Hematopoietic multipotent progenitor cell treated with erythropoietin and hydrocortisone succinate and interleukin-3 and kit ligand, for 15 days (in vitro differentiated cells): ENCODE measurements around the gene HOXA11.

Experiments
- DNase-seq: peaks from one replicate; pipeline ENCODE4 v3.0.0-alpha.2; 2015; ENCODE audit warnings: low spot score

Gene HOXA11

DNA sequence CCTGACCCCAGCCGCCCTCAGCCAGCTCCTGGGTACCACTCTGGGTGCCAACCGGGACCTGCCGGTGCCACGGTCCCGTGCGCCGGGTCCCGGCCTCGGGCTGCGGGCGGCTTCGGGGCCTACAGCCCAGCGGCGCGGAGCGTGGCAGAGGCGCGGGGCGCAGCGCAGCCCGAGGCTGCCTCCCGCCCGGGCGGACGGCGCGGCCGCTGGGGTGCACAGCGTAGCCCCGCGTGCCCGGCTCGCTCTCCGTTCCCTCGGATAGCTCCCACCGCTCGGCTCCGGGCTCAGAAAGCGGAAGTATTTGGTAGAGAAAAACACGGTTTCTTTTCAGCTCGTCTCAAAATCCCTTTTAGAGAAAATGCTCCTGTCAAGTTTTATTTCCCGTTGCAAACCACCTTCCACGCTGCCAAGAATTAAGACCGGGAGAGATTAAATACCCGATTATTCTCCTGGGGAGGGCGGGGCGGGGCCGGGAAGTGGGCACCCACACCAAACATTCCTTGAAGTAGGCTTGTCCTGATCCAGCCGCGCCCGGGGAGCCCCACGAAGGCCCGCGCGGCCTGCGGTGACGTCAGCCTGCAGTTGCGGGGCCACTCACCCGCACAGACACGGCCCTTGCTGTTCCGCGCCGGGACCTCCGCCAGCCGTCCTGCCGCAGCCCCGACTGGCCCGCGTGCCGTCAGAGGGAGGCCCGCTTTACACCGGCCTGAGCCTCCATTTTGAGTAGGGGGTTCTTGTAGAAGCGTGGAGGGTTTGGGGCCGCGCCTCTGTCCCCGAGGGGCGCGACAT, 7.7 kb upstream of the HOXA11 start:
- DNase-seq = no peak

DNA sequence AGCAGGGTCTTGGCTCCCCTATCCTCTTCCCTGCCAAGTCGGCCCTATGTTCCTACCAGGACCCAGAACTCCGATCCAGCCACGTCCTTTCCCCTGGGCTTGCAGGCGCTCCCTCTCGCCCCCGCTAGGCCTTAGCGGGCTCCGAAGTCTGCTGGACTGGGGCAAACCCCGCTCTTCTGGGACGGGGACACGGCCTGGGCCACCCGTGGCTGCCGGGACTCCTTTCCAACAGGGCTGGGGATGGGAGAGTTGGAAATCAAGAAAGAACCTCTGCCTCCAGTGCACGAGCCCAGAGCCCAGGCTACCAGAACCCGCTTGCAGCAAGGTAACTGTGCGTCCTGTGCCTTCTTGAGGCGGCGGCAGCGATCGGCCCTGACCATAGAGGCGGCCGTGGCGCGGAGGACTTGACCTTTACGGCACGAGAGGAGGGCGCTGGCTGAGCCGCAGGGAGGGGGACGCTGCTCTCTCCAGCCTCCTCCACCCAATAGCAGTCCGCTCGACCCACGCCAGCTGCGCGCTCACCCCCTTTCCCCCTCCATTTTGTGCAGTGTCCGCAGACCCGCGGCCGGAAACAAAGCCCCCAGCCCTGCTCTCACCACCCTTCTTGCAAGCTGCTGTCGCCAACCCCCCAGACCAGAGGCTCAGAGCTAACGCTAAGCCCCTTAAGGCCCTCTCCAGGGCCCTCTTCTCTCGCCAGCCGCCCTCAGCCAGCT, 7.0 kb upstream of the HOXA11 start:
- no peak for DNase-seq

DNA sequence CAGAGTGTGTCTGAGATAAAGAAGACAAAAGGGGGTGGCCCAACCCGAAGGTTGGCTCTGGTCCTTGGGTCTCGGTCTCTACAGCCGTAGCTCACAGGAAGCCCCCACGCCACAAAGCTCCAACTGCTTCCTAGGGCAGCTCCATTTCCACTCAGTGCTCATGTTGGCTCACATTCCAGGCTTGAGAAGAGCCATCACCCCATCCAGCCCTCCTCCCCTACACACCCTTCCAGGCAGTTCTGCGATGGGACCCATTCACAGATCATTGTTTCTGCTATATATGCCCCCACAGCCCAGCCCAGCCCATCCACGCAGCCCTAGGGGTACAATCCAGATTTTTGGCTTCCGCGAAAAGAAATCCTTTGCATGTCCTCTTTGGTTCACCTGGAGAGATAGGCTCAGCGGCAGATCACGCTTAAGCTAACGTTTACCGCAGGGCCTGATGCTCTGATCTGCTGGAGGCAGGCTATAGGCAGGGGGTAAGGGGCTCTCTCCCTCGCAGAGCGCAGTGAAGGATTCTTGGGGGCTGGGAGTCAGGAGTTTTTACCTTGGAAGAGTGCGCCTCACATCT, 6.2 kb upstream of the HOXA11 start:
- DNase-seq = no peak

DNA sequence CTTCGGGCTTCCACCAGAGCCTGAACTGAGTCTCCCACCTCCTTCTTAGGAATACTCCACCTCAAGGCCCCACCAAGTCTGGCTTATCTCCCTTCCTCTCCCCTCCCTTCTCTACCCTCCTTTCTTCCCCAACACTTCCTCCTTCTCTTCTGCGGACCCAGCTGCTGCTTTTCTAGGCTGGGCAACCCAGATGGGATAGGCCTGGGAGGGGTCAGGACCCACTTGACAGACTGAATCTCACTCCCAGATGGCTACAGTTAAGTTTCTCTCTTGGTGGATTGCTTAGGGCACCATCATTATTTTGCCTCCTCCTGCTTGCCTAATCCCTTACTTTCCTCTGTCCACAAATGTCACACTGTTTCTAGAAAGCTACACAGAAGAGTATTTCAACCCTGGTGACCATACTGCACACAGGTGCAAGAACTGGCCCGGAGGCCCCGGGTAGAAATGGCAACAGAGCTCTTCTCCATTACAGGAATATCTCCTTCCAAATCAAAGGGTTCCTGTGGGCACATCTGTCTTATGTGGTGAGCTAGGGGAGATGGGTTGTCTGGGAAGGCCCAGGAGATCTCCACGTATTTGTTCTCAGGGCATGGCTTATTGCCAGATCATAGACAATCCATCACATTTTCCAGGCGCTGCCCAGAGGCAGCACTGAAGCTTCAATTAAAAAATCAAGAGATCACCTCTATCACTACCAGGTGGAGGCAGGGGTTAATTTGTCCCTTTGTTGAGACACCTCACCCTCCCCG, 5.1 kb upstream of the HOXA11 start:
- no peak for DNase-seq

DNA sequence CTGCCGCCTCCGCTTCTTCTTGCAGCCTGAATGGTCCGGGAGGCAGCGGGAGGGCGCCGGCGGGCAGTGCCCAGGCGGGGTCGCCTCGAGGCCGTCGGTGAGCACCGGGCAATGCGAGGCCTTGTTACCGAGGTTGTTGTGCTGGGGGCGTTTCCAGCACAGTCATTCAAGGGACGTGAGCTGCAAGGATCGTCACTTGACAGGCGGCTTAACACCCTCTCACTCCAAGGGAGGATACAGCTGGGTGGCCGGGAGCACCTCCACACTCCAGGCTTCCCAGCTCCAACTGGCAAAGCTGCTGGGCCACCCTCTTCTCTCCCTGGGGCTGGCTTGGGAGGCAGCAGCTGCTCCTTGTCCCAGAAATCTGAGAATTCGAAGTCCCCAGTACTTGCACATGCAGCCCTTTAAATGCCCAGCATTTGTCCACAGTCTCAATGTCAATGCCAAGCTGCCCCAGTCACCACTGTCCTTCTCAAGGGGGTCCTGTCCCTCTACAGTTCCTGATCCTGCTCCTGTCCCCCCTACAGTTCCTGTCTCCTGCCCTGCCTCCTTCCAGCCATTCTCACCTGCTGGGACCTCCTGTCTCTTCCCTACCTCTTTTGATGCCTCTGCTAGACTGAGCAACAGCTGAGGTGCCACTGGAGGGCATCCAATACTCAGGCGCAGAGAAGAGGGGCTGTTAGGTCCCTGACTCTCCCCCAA, 4.4 kb upstream of the HOXA11 start:
- no peak for DNase-seq

DNA sequence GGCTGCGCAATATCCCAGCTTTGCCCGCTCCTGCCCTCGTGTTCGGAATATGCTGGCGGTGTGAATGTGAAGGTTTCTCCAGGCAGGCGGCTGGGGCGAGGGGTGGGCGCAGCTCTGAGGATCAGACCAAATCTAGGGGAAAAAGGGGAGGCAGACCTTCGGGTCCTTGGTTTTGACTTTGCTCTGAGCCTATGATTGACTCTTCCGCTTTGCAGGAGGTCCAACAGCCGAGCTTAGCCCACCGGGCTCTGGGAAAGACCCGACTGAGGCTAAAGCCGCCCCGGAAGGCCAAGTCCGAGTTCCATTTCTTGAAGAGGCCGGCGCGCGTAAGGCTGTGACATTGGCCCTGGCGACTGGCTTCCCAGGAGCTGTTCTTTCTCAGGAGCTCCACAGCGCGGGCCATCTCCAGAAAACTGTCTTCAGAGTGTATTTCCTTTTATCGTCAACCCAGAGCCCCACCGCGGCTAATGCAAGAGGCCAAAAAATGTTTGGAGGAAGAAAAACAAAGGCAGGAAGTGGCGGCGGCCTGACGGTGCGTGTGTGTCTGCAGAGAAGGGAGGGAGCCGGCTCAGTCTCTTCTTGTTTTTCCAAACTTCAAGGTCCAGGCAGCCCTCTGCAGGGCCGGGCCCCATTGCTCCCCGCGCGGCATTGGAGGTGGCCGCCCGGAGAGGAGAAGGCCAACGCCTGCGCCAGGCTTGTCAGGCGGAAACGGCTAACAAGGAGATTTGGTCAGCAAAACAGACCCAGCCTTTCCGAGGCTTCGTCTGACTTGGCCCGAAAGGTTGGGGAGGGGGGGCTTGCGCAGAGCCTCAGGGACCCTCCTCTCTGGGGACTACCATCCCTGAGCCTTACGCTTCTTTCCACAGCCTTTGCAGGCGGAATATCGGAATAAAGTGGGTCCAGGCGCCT, 3.6 kb upstream of the HOXA11 start:
- no peak for DNase-seq

DNA sequence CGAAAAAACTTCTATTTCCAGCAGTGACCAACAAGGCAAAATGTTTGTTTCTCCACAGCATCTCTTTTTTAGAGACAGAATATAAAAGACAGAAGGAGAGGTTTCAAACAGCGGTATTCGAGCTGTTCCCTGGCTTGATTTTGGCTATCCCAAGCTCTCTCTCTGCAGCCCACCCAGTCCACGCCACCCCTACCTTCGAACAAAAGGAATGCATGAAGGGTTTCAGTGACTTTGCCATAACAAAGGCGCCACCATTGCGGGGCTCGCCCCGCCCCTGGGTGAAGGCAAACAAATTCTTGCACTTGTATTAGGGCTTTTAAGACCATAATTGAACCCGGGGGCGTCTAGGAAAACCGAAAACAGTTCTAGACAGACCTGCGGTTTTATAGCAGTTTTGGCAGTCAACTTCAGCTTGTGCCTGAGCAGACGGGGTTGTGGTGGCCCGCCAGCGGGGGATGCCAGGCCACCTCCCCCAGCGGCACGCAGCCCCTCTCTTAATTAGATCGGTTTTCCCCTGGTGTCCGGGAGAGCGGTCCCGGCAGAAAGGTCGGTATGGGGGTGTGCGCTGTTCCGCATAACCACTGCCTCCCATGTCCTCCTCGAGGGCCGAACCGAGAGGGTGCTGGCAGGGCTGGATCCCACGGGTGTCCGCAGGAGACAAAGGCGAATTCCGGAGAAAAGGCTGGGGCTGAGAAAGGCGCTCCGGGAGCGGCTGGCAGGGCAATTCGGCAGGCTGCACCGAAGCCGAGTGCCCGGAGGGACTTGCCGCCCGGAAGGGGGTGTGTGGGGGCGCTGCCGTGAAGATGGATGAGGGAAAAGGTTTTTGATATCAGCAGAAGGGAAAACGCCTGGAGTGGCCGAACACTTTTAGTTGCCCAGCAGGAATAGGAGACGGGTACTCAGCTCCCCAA, 2.7 kb upstream of the HOXA11 start:
- DNase-seq = no peak

DNA sequence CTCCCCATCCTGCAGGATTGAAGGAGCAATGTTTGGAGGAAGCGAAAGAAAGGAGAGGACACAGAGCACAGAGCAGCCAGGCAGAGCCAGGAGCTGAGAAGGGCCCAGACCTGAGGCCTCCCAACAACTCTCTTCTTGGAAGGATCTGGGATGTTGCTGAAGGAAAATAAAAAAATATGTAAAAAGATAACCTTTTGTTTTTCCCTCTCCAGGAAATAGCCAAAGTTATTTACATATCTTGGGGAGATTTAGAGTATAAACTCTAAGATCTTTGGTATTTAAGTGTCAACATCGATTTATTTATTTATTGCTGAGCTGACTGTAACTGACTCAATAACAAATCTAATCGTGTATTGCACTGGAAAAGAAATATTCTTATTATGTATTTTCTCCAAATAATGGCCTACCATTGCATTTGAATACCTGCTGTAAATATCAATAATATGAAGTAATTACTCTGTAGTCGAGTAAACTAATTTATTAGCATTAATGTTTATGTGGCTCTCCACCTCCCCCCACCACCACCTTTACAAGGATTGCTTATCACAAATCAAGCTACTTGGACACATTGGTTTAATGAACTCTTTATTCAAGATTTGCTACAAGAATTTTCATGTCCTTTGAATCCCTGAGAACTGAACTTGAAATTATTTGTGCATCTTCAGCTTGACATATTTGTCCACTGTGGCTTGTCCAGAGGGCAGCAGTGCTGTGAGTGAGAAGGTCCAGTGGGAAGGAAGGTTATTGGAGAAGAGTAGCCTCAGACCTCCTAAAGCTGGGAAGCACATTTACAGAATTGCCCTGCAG, 1.8 kb upstream of the HOXA11 start:
- no peak for DNase-seq

DNA sequence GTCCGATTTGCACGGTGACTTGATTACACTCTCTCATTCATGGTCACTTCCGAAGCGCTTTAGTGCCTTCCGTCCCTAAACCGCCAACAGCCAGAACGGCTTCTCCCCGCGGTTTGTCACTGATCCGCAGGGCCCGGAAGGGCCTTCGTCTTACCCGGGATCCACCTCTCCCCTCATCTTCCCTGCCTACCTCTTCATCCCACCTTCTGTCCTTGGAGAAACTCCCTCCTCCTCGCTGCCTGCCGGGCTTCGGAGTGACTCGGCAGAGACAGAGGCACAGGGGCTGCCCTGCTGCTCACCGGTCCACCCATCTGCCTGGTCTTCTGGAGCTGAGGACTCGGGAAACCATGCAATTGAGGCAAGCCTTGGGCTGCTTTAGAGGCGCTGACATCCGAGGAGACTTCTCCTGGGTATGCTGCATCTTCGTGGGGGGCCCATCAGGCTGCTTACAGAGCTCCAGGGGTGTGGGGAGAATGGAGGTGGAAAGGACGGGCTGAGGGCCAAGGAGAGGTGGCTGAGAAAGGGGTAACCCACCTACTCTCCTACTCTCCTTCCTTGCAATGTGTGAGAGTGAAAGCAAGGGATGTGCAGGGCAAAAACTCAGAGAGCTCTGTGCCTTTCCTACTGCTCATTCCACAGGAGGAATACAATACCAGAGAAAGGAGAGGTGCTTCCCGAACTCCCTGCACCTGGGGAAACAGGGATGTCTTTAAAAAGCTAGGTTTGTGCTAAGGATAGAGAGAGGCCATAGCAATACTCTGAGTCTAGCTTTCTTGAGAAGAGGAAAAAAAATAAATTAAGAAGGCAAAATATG, 1.0 kb upstream of the HOXA11 start:
- no peak for DNase-seq

DNA sequence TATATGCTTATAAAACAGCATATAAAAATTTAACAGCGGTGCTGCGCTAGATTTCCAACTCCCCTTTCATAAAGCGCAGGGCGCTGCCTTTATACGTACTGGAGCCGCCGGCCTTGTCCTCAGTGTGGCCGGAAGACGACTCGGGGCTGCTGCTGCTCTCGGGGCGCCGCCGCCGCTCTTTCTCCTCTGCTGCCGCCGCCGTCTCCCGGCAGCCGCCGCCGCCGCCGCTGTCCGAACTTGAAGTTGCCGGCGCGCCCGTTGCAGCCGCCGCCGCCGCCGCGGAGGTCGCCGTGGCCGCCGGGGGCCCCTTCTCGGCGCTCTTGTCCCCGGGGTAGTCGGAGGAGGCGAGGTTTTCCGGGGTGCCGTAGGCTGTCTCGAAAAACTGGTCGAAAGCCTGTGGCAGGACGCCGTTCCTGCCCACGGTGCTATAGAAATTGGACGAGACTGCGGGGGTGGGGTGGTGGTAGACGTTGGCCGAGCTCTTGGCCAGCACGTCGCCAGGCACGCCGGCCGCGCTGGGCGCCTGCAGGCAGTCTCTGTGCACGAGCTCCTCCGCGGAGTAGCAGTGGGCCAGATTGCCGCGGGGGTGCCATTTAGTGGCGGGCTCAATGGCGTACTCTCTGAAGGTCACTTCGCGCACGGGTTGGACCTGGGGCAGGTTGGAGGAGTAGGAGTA, 557 bp downstream of the HOXA11 start:
- no peak for DNase-seq

DNA sequence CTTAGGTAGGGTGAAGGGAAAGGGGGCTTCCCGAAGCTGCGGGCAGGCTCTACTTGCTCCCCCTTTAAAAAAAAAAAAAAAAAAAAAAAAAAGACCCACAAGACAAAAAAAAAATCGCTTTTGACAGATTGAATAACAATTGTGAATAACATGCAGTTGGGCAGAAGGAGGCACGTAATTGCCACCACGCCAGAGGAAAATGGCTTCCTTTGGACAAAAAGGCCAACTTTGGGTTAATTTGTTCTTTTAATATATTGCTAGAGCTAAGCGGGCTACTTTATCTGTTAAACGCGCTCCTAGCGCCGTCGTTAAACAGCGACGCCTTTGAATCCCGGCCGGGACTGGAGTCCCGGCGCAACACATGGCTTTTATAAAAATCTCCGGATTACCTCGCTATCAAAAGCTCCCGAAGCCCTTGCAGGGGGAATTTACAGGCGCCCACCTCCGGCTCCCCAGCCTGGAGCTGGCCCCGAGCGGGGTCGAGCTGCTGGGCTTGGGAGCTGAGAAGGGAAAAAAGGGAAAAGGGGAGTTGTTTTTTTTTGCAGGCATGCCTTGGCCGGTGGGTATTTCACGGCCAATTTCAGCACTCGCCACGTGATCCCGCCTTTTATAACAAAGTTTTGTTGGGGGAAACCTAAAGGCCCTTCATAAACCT, 1.2 kb downstream of the HOXA11 start:
- no peak for DNase-seq

DNA sequence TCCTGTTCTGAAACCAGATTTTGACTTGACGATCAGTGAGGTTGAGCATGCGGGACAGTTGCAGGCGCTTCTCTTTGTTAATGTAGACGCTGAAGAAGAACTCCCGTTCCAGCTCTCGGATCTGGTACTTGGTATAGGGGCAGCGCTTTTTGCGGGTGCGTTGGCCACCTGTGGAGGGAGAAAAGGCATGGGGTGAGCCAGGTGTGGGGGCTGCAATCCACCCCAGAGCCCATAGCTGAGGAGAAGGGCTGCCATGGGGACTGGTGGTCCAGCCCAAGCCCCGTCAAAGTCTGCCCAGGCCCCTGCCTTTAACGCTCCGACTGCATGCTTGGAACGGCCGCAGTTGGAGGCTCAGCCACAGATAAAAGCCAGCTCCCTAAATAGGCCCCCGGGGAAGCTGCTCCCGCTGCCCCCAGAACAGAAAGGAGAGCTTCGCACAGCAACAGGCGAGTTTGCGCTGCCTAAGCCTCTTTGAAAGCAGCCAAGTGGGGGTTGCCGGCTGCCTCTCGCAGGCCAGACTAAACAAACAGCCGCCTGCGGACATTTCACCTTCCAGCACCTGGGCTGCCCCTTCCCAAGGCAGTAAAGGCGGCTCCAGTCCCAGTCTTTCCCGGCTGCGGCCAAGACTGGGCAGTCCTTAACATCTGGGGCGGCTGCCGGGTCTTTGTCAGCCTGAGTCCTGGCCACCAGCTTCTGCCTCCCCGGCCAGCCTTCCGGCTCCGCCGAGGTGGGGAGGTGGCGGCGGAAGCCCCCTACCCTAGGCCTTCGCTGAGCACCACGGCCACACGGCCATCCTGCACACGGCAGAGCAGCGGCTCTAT, 2.0 kb downstream of the HOXA11 start:
- DNase-seq = no peak

DNA sequence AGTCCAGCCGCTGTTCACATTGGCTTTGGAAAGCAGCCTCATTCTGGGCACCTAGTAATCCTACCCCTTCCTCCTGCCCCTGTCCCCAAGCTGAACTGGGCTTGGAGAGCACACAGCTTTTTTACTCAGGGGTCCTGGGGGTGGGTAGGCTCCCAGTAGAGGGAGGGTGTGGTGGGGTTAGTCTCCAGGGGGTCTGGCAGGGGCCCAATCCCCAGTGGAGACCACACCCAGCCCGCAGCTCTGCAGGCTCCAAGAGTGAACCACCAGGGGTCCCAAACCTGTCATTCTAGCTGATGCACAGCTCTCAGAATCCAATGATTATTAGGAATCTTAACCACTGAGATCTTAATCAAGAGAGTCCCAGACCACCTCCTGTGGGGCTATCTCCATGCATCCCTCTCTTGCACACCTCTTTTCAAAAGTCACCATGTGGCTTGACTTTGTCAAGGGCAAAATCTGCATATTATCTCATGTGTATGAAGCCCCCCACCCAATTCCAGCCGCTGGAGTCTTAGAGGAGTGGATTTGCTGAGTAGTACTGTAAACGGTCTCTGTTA, 2.7 kb downstream of the HOXA11 start:
- no peak for DNase-seq

DNA sequence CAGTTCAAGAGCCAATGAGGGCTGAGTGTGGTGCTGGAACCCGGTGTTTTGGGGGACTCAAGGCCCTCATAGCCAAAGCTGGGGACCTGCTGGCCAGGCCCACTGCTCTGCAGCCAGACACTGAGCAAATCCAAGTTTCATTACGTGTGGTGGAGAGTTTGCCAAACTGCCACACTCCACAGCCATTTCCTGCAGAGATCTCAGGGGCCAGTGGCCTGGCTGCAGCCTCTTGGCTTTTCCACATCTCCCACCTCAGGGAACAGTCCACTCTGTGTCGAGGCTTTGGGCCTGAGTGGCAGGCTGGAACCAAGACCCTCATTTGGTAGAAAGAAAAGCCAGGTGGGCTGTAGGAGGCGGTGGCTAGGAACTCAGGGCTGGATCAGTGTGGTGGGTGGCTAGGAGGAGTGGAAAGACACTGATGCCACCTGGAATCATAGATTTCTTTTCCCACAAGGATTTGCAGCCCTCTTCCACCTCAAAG, 3.2 kb downstream of the HOXA11 start:
- no peak for DNase-seq
